Fibroblast of skin of abdomen (primary cell): Measurements from ENCODE around the gene ADM2.

ENCODE experiments used
- DNase-seq: peaks from one replicate; pipeline ENCODE4 v3.0.0-alpha.2; 2013

The ADM2 gene

DNA sequence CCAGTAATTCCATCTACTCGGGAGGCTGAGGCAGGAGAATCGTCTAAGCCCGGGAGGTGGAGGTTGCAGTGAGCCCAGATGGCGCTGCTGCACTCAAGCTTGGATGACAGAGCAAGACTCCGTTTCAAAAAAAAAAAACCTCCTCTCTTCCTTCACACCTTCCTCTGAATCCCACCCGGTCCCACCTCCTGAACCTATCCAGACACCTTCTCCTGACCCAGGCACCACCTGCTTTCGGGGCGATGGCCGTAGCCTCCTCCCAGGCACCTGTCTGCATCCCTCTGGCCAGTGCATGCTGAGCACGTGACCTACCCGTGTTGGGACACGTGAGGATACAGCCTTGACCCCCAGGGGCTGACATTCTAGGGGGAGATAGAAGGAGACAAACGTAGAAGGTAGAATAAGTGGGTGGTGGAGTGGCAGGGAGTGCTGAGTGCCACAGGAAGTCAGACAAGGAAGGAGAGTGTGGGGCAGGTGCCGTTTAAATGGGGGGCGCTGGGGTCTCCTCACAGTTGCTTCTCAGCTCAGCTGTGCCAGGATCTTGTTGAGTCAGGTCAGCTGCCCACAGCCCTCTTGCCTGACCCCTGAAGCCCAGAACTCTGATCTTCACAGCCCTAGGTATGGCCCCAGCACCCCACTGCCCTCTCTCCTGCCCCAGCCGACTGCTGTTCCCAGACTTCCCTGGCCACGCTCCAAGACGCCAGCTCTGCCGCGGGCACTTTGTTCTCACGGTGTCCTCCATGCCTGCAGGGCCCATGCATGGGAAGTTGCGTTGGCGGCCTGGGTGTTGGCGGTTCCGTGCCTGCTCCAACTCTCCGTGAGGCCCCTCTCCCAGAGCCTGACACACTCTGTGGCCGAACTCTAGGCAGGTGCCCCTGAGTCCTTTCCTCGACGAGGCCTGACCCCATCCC lies 4.1 kb downstream of the ADM2 start:
- DNase-seq = no peak

- DNase-seq = no peak
These were observed 5.4 kb downstream of the ADM2 start, which contains the start of gene MIOX for GRCh38 chr22:50486561-50487289. Gene MIOX (plus strand): TSS chr22:50486859. CDS start chr22:50486898, 39 bp downstream.

DNA sequence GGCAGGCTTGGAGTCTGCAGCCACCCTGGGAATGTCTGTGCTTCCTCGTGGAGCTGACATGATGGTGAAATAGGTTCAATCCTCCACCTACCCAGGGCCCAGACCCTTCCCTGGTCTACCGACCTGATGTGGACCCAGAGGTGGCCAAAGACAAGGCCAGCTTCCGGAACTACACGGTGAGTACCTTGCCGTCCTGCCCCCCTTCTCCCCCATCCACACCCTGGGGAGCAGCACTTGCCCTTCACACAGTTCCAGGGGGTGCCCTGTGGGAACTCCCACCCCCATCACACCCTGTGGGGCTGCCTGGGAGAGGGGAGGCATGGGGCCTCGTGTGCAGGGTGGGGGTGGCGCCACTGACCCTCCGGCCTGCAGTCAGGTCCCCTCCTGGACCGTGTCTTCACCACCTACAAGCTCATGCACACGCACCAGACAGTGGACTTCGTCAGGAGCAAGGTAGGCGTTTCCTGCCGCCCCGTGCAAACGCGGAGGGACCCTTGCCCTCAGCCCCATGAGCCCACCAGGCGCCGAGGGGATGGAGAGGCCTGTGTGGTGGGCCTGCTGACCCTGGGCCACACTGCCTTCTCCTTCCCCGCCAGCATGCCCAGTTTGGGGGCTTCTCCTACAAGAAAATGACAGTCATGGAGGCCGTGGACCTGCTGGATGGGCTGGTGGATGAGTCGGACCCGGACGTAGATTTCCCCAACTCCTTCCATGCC lies 6.1 kb downstream of the ADM2 start:
- no peak for DNase-seq

DNA sequence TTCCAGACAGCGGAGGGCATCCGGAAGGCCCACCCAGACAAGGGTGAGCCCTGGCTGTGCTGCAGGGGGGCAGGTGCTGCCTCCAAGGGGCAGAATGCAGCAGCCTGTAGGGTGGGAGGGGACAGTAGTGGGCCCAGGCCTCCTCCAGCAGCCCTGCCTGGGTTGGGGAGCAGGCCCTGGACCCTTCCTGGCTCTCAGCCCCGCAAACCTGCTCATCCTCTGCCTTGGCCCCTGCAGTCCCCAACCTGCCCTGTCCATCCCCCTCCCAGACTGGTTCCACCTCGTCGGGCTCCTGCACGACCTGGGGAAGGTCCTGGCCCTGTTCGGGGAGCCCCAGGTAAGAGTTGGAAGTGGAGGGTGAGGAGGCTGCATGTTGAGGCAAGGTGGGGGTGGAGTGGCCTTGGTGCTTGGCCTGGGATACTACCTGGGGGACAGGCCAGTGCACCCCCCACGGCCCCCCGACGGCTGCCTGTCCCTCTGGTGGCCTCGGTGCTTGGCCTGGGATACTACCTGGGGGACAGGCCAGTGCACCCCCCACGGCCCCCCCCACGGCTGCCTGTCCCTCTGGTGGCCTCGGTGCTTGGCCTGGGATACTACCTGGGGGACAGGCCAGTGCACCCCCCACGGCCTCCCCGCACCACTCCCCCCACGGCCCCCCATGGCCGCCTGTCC lies 6.8 kb downstream of the ADM2 start:
- no peak for DNase-seq

- DNase-seq = no peak
These were observed 7.5 kb downstream of the ADM2 start for GRCh38 chr22:50488886-50489285.

- DNase-seq = no peak
These were observed 8.3 kb downstream of the ADM2 start for GRCh38 chr22:50489363-50490243.

DNA sequence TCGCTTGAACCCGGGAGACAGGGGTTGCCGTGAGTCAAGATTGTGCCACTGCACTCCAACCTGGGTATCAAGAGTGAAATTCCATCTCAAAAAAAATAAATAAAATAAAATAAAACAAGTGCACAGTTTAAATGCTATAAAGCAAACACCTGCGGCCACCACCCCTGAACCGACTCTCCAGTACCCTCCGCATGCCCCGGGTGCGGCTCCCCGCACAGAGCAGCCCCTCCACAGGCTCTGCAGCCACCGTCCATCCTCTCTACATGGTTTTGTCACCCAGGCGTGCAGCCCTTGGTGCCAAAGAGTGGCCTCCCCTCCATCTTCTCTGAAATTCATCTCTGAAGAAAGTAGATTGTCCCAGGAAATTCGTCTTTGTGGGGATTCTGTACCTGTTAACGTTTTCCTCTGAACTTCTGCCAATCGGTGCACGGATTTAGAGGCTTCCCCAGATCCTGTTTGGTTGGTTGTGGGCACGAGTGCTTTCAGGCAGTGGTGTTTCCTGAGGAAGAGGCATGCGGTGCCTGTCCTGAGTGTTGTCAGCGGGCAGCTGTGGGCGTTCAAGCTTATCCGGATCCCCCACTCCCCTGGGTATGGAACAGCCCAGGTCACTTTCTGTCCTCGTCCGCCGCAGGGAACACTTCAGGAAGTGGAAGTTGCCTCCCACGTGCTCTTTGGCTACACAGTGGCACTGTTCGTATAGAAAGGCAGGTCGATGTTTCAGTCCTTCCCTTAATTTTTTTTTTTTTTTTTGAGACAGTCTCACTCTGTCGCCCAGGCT lies 9.4 kb downstream of the ADM2 start:
- no peak for DNase-seq

DNA sequence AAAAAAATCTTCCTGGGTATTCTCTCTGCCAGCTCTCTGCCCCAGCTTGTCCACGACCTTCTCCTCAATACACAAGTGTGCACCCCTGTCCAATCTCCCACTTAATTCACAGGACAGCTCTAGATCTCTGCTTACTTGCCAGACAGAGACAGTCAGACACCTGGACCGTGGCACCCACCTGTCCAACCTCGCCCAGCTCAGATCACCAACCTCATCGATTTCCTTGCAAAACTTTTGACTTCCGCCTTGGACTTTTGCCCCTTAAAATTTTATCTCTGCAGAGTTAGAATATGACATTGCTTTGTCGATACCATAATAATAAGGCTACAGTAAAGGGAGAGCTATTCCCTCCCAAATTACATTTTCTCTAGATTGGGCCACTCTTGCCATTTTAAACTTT lies 15.8 kb downstream of the ADM2 start:
- DNase-seq = no peak

GRCh38 chr22:50498322-50498890 lies 17.1 kb downstream of the ADM2 start:
- DNase-seq = peak; percentile 46

GRCh38 chr22:50500452-50500851 lies 19.1 kb downstream of the ADM2 start:
- no peak for DNase-seq

- no peak for DNase-seq
These were observed 20.8 kb downstream of the ADM2 start for GRCh38 chr22:50502096-50502495.

GRCh38 chr22:50502628-50503474 lies 21.5 kb downstream of the ADM2 start:
- no peak for DNase-seq

DNA sequence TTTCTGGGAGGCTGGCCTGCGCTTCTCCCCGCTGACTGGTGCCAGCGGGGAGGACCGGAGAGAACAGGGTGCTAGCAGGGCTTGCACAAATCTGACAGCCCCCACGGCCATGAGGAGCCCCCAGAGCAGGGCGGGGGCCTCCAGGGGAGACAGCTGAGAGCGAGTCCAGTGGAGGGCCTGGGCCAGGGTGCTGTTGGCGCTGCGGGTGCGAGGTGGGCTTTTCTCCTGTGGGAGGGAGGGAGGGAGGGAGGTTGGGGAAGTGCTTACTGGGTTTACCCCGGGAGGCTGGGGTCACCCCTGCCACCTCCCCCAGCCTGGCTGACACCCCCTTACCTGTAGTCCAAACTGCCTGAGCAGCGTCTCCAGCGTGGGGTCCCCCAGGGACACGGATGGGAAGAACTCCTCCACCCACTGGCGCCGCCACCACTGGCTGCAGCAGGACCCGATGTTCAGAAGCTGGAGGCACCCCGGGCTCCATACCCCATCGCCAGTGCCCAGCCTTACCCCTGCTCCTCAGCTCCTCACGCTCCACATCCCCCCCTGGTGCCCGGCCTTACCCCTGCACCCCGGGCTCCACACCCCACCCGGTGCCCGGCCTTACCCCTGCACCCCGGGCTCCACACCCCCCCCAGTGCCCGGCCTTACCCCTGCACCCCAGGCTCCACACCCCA lies 22.3 kb downstream of the ADM2 start:
- DNase-seq = no peak

GRCh38 chr22:50504369-50505211 lies 23.2 kb downstream of the ADM2 start:
- DNase-seq = no peak

- DNase-seq = no peak
These were observed 24.0 kb downstream of the ADM2 start for GRCh38 chr22:50505276-50505775.

- DNase-seq = no peak
These were observed 24.6 kb downstream of the ADM2 start for GRCh38 chr22:50505776-50506610.
